ENCODE results near the gene CDT1.
A peak's percentile ranks its signal among the peaks of the same experiment; 100 is the strongest.

CDT1 gene

GRCh38 chr16:88773812-88774291 lies 29.7 kb upstream of the CDT1 start:
- TF ChIP-seq ZNF274 (IDR thresholded peaks at IDR 0.05; ENCODE audit: low read depth, low read length), result no peak
- no peak overlapping the region for H3K4me3 ChIP-seq (ENCODE audit: low read length)

GRCh38 chr16:88774544-88775393 lies 28.8 kb upstream of the CDT1 start:
- H3K4me3 ChIP-seq (ENCODE audit: low read length), result no peak overlapping the region
- no peak for TF ChIP-seq ZNF274 (IDR thresholded peaks at IDR 0.05; ENCODE audit: low read depth, low read length)

DNA sequence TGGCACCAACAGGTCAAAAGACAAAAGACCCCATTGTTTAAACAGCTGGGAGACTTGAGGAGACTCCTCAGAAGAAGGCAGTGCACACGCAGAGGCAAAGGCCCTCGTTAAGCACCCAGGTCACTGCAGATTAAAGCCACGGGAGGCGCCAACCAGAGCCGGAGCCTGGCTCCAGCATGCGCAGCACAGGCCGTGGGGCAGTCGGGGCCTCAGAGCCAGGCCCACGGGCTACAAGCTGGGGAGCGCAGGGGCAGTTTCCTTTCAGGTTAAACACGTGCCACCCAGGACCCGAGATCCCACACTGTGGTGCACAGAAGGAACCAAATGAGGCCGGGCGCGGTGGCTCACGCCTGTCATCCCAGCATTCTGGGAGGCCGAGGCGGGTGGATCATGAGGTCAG lies 27.8 kb upstream of the CDT1 start:
- TF ChIP-seq ZNF274 (IDR thresholded peaks at IDR 0.05; ENCODE audit: low read depth, low read length), result no peak
- no peak overlapping the region for H3K4me3 ChIP-seq (ENCODE audit: low read length)

DNA sequence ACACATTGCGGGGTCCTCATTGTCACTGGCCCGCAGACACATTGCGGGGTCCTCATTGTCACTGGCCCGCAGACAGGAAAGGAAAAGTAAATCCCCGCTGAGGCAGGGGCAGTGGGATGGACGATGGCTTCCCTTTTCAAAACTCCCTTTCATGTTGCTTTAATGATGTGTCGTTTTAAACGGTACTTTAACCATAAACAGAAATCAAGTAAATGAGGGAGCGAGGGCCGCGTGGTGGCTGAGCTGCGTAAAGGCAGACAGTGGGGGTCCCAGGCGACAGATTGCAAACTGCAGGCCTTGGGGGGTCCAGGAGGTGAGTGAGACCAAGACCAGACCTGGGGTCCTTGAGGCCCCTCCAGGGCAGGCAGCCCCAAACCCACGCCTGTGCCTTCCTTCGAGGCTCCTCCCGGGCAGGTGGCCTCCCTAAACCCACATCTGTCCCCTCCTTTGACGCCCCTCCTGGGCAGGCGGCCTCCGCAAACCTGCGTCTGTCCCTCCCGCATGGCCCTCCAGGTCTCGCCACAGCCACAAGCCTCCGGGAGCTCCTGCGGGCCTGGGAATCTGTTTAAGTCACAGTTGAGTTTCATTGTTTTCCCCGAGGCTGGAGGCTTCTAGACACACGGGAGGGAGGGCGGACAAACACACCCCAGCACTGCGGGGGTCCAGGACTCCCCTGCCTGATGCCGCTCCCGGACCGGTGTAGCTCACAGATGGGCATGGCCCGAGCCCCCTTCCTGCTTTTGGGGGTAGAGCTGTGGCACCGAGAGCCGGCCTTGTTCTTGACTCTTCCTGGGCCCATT lies 25.9 kb upstream of the CDT1 start:
- H3K4me3 ChIP-seq (ENCODE audit: low read length), result no peak overlapping the region
- TF ChIP-seq ZNF274 (IDR thresholded peaks at IDR 0.05; ENCODE audit: low read depth, low read length), result no peak

DNA sequence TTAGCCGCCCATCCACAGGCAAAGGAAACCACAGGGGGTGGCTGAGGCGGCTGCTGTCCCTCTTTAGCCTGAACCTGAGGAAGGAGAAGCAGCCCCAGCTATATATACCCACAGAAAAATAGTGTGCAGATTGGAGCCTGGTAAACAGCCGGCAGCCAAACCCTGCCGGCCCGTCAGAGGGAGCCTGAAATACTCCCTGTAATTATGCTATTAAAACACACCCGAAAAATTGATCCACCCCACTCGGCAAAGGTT lies 25.4 kb upstream of the CDT1 start:
- H3K4me3 ChIP-seq (ENCODE audit: low read length), result no peak overlapping the region

GRCh38 chr16:88778541-88779065 lies 25.0 kb upstream of the CDT1 start:
- TF ChIP-seq ZNF274 (IDR thresholded peaks at IDR 0.05; ENCODE audit: low read depth, low read length), result no peak
- H3K4me3 ChIP-seq (ENCODE audit: low read length), result no peak overlapping the region

More for the DNA sequence above, 25.4 kb upstream of the CDT1 start:
- no peak for TF ChIP-seq ZNF274 (IDR thresholded peaks at IDR 0.05; ENCODE audit: low read depth, low read length)

DNA sequence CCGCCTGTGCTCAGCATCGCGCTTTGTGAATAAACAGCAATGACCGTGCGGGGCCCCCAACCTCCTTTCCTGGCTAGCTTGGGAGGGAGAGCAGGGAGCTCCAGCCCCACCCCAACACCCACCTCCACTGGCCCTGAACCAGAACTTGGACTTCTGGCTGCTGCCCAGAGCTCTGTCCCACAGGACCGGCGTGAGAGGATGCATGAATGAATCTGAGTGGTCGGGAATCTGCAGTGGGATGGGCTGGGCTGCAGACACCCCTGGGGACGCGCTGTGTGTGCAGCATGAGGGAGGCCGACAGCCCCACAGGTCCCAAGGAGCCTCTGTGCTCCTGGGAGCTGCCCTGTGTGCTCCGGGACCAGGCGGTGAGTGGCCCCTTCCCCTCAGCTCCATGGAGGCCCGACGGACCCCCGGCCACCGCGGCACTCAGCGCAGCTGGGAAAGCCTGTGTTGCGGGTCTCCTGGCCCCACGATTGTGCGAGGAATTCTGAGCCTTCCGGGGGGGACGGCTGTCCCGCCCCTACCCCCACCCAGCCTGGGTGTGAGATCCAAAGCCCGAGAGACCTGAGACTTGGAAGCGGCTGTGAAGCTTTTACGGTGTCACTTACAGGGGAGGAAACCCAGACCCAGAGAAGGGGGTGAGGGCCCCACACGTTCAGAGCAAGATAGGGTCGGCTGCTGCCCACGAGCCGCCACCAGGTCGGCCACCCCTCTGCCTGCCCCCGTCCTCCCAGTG lies 24.0 kb upstream of the CDT1 start:
- H3K4me3 ChIP-seq (ENCODE audit: low read length), result no peak overlapping the region
- TF ChIP-seq ZNF274 (IDR thresholded peaks at IDR 0.05; ENCODE audit: low read depth, low read length), result no peak

DNA sequence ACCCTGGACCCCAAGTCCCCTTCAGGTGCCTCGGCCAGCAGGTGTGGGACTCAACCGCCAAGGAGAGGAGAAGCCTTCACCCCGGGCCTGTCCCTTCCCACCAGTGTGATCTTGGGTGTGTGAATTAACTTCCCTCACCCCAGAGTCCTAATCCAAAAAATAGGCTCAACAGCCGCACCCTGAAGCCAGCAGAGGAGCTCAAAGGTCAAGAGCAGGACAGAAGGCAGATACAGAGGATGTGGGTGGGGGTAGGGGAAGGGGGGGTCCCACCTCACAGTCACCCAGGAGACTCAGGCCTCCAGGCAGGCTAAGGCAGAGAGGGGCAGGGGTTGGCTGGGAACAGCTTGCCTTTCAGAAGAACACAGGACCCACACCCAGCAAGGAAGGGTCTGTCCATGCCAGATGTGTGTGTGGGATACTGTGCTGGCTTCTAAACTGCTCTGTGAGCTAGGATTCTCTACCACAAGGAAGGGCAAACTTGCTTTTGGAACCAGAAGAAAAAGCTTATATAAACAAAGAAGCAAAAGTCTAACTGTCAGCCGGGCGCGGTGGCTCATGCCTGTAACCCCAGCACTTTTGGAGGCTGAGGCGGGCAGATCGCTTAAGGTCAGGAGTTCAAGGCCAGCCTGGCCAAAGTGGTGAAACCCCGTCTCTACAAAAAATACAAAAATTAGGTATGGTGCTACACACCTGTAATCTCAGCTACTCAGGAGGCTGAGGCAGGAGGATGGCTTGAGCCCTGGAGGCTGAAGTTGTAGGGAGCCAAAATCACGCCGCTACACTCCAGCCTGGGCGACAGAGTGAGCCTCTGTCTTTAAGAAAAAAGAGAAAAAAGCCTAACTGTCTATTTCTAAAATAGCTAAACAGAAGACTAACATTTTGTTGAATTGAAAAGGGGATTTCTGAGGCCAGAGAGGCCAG lies 23.2 kb upstream of the CDT1 start:
- no peak for TF ChIP-seq ZNF274 (IDR thresholded peaks at IDR 0.05; ENCODE audit: low read depth, low read length)
- peak overlapping the region; percentile 13; the same call in 1 of the 2 replicates for H3K4me3 ChIP-seq (ENCODE audit: low read length)

GRCh38 chr16:88781140-88782077 lies 22.2 kb upstream of the CDT1 start:
- peak overlapping the region; percentile 13; the same call in 1 of the 2 replicates for H3K4me3 ChIP-seq (ENCODE audit: low read length)
- TF ChIP-seq ZNF274 (IDR thresholded peaks at IDR 0.05; ENCODE audit: low read depth, low read length), result no peak

GRCh38 chr16:88782454-88783390 lies 20.9 kb upstream of the CDT1 start:
- TF ChIP-seq ZNF274 (IDR thresholded peaks at IDR 0.05; ENCODE audit: low read depth, low read length), result no peak
- peak overlapping the region; percentile 66; the same call in 1 of the 2 replicates for H3K4me3 ChIP-seq (ENCODE audit: low read length)

DNA sequence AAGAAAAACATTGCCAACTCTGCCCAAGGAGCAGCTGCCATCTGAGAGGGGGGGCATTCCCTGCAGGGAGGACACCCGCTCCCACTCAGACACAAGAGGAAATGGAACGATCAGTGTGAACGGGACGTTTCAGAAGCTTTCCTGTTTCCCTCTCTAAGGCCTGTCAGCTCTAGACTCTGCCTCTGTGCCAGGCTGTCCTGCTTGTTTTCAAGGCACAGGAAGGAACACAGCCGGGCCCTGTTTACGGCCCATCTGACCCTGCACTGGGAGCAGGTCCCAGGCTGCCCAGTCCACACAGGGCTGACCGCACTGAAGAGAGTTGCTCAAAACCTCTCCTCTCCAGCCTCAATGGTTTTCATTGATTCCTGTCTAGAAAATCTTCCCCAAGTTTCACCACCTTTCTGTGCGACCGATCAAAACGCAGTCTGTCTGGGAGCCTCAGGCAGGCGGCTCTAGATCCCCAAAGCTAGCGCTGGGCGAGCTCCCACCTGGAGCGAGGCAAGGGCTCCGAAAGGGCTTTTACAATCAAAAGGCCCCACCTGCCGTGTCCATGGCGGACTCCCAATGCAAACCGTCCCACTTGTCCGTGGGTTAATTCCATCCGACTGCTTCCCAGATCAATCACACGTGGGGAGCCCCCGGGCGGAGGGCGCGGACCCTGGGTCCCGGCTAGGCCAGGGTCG lies 20.1 kb upstream of the CDT1 start:
- no peak for TF ChIP-seq ZNF274 (IDR thresholded peaks at IDR 0.05; ENCODE audit: low read depth, low read length)

More for the DNA sequence above, 20.1 kb upstream of the CDT1 start:
- H3K4me3 ChIP-seq (ENCODE audit: low read length), result peak overlapping the region; percentile 66

Data from GM08714 (cell line).